Prostate gland (tissue), 2 donors: ENCODE results near the gene ALDOB. TPM values are rescaled to one million over a fixed set of nuclear protein-coding genes. Genes with fewer than 3 reads are reported as not detected.

ENCODE experiments used
- DNase-seq: peaks from one replicate; pipeline ENCODE4 v3.0.0-alpha.2; 2019; ENCODE audit warnings: low spot score
- H3K27ac ChIP-seq, 2 donors: fragments of 200-600 bp; sonication (generic); 2 replicates each; pipeline ENCODE4 v1.5.1; 2017 to 2019
- H3K27me3 ChIP-seq: fragments of 200-600 bp; sonication (generic); replicated peaks from 2 replicates; pipeline ENCODE4 v1.5.1; 2019; ENCODE audit not compliant: insufficient read depth
- H3K36me3 ChIP-seq, 2 donors: fragments of 200-600 bp; sonication (generic); 1 replicate in 1 of 2; 2 replicates in 1 of 2; pipeline versions ENCODE4 v1.5.1 to v1.8.1; 2017 to 2019
- H3K4me1 ChIP-seq: fragments of 200-600 bp; sonication (generic); replicated peaks from 2 replicates; pipeline ENCODE4 v1.5.1; 2019
- H3K4me3 ChIP-seq, 2 donors: fragments of 200-600 bp; sonication (generic); 2 replicates each; pipeline ENCODE4 v1.5.1; 2017 to 2019
- H3K9me3 ChIP-seq: fragments of 200-600 bp; sonication (generic); 2 replicates; pipeline ENCODE4 v1.5.1; 2017
- CTCF ChIP-seq, 4 experiments: fragments of 200-600 bp in 2 of 4; fragments of 450-650 bp in 2 of 4; sonication (generic) in 2 of 4; IDR thresholded peaks; 1 replicate in 3 of 4; 2 replicates in 1 of 4; pipeline ENCODE4 v1.5.1; 2016 to 2019; ENCODE audit warnings: antibody characterized with exemption in 4 of 4, mild to moderate bottlenecking in 2 of 4, moderate library complexity in 2 of 4
- POLR2A ChIP-seq: fragments of 450-650 bp; IDR thresholded peaks from one replicate; pipeline ENCODE4 v1.6.1; 2016; ENCODE audit warnings: antibody characterized with exemption, mild to moderate bottlenecking
- POLR2AphosphoS5 ChIP-seq: sonication (generic); formaldehyde crosslinking; IDR thresholded peaks from one replicate; pipeline ENCODE4 v1.6.1; 2017; ENCODE audit warnings: antibody characterized with exemption
- WGBS: methylation state at CpG from one replicate; pipeline ENCODE4 v1.1.5; 2018; 5-methylcytosine and 5-hydroxymethylcytosine counted together
- intact Hi-C: fragments of 100-400 bp; cut with DNase I; formaldehyde crosslinking; loops from one replicate; pipeline ENCODE4 v1.14.2; 2022
- total RNA-seq, 2 donors: library from RNA; depleted of rRNA; stranded (reverse); fragments of >200 nt; gene quantifications; one replicate each; pipeline ENCODE4 v1.1.0, GENCODE V29; 2016

ALDOB gene
- total RNA-seq, 2 donors from 2014 or later, result not detected

GRCh38 chr9:101398068-101398929, 37.3 kb downstream of the ALDOB start, which contains the start of the genes MRPL50 and ZNF189:
Gene MRPL50, minus strand, starts transcription at chr9:101398618. Its CDS starts 26 bp downstream, at chr9:101398592.
Gene ZNF189, plus strand, starts transcription at chr9:101398851. Its CDS starts 306 bp downstream, at chr9:101399157.
- Histone ChIP-seq H3K27ac (peak within 1 kb of the TSS; percentile 85 to 90), H3K9me3 (no peaks in the 10 kb centered on the region), H3K27me3 (no peaks in the 10 kb centered on the region), H3K36me3 (peaks cover 0 to 4% of the 10 kb centered on the region in 2 donors), H3K4me1 (peaks cover 11% of the 10 kb centered on the region), H3K4me3 (peak within 1 kb of the TSS; percentile 73 to 77)
- WGBS, result under 1% methylated on average over 44 of the region's 44 CpGs
- TF ChIP-seq CTCF (IDR thresholded peaks at IDR 0.05), result peak in 1 of 4 experiments; percentile 21
- peak; percentile 99 for TF ChIP-seq POLR2AphosphoS5
- TF ChIP-seq POLR2A, result peak; percentile 87
- intact Hi-C loops, result loop anchor here (5.0 kb wide), 1 partner anchor 134 kb away; the partner anchor contains the start of gene RNF20
- peak; percentile 99 for DNase-seq

DNA sequence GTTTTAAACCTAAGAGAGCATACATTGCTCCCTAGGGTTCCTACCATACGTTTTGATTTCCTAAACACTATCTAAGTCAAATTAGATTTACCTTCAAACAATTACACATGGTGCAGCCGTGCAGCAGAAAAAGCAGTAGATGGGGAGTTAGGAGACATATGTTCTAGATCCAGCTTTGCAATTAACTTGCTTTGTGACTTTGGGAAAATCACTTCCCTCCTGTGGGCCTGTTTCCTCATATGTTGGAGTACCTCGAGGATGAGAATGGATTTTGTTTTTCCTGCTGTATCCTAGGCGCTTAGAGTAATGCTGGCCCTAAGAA, 37.9 kb downstream of the ALDOB start:
- Histone ChIP-seq H3K4me1 (peaks cover 11% of the 10 kb centered on the region), H3K27me3 (no peaks in the 10 kb centered on the region), H3K36me3 (peaks cover 0 to 4% of the 10 kb centered on the region in 2 donors), H3K9me3 (no peaks in the 10 kb centered on the region), H3K4me3 (peak overlapping the region; percentile 73 to 77), H3K27ac (peak overlapping the region; percentile 85 to 90)
- DNase-seq, result no peak
- TF ChIP-seq POLR2A (no peak), CTCF (IDR thresholded peaks at IDR 0.05) (no peak), POLR2AphosphoS5 (no peak)
- WGBS, result 8% methylated on average over 4 of the region's 4 CpGs
- intact Hi-C loops, result loop anchor here (5.0 kb wide), 1 partner anchor 135 kb away; the partner anchor contains the start of gene RNF20

GRCh38 chr9:101394687-101395086, 40.9 kb downstream of the ALDOB start:
- Histone ChIP-seq H3K36me3 (no peaks in the 10 kb centered on the region), H3K9me3 (no peaks in the 10 kb centered on the region), H3K27ac (no peak overlapping the region), H3K4me3 (no peak overlapping the region), H3K27me3 (no peaks in the 10 kb centered on the region), H3K4me1 (peaks cover 7% of the 10 kb centered on the region)
- WGBS, result 96% methylated on average over 1 of the region's 1 CpG
- TF ChIP-seq POLR2A, result no peak
- TF ChIP-seq POLR2AphosphoS5, result no peak
- TF ChIP-seq CTCF (IDR thresholded peaks at IDR 0.05), result no peak
- no peak for DNase-seq
- intact Hi-C loops, result loop anchor here (5.0 kb wide), 1 partner anchor 138 kb away; the partner anchor contains the start of gene RNF20

GRCh38 chr9:101393135-101393534, 42.4 kb downstream of the ALDOB start:
- TF ChIP-seq CTCF (IDR thresholded peaks at IDR 0.05) (no peak), POLR2A (no peak), POLR2AphosphoS5 (no peak)
- WGBS, result over 99% methylated on average over 3 of the region's 3 CpGs
- intact Hi-C loops, result no loop called here

More at GRCh38 chr9:101393135-101393534, 42.4 kb downstream of the ALDOB start:
- no peaks in the 10 kb centered on the region for H3K9me3 ChIP-seq
- H3K4me1 ChIP-seq, result peaks cover 4% of the 10 kb centered on the region
- H3K36me3 ChIP-seq, result no peaks in the 10 kb centered on the region
- H3K27ac ChIP-seq, result no peak overlapping the region
- DNase-seq, result no peak
- no peaks in the 10 kb centered on the region for H3K27me3 ChIP-seq
- H3K4me3 ChIP-seq, result no peak overlapping the region
